H1 (cell line): Measurements from ENCODE around the gene RFX2. TPM values are rescaled to one million over a fixed set of nuclear protein-coding genes. Genes with fewer than 3 reads are reported as not detected.

Experiments
- BACH1 ChIP-seq: IDR thresholded peaks from 2 replicates; pipeline ENCODE4 v1.6.1; 2012; ENCODE audit warnings: low read length, improper control_type of control experiment
- CHD7 ChIP-seq: fragments of 300-600 bp; sonication (generic); IDR thresholded peaks from 2 replicates; pipeline ENCODE4 v1.7.1; 2012; ENCODE audit warnings: low read length, moderate library complexity, mild to moderate bottlenecking, inconsistent platforms; ENCODE audit not compliant: insufficient replicate concordance
- EGR1 ChIP-seq: IDR thresholded peaks from 2 replicates; pipeline ENCODE4 v1.6.1; 2011; ENCODE audit warnings: low read depth, low read length, borderline replicate concordance
- GABPA ChIP-seq: IDR thresholded peaks from 2 replicates; pipeline ENCODE4 v1.6.1; 2011; ENCODE audit warnings: mild to moderate bottlenecking, low read length, moderate library complexity, borderline replicate concordance; ENCODE audit not compliant: insufficient read depth
- NANOG ChIP-seq: IDR thresholded peaks from 2 replicates; pipeline ENCODE4 v1.6.1; 2011; ENCODE audit warnings: low read length, low read depth, mild to moderate bottlenecking, inconsistent platforms; ENCODE audit not compliant: insufficient read depth, poor library complexity, severe bottlenecking
- POLR2AphosphoS5 ChIP-seq: IDR thresholded peaks from 2 replicates; pipeline ENCODE4 v1.6.1; 2011; ENCODE audit warnings: low read depth, low read length
- RAD21 ChIP-seq, 2 experiments: IDR thresholded peaks in 1 of 2; conservative IDR thresholded peaks in 1 of 2; 2 replicates each; pipeline ENCODE4 v1.6.1; 2011; ENCODE audit warnings: low read depth in 2 of 2, low read length in 2 of 2, improper control_type of control experiment in 1 of 2, inconsistent platforms in 1 of 2, mild to moderate bottlenecking in 1 of 2, moderate library complexity in 1 of 2
- RNF2 ChIP-seq: fragments of 200-900, 300-1000 bp; sonication (generic); IDR thresholded peaks from 2 replicates; pipeline ENCODE4 v1.7.1; 2016; ENCODE audit warnings: borderline replicate concordance, low read depth, mild to moderate bottlenecking, antibody characterized with exemption, low read length; ENCODE audit not compliant: poor library complexity, severe bottlenecking; ENCODE audit errors: missing control alignments
- SIN3A ChIP-seq, 2 experiments: IDR thresholded peaks in 1 of 2; conservative IDR thresholded peaks in 1 of 2; 2 replicates each; pipeline ENCODE4 v1.6.1; 2011 to 2012; ENCODE audit warnings: low read length in 2 of 2, improper control_type of control experiment in 1 of 2, low read depth in 1 of 2, mild to moderate bottlenecking in 1 of 2
- SIRT6 ChIP-seq: IDR thresholded peaks from one replicate; pipeline ENCODE4 v1.7.1; 2012; ENCODE audit warnings: low read length, inconsistent platforms
- SUZ12 ChIP-seq: fragments of 200-600 bp; sonication (generic); IDR thresholded peaks from 2 replicates; pipeline ENCODE4 v1.6.1; 2012; ENCODE audit warnings: mild to moderate bottlenecking, inconsistent platforms, low read length, moderate library complexity, mixed read lengths
- polyA plus RNA-seq, 7 experiments: library from polyadenylated mRNA; depleted of rRNA in 3 of 7; stranded (reverse) in 5 of 7; unstranded in 2 of 7; fragments of >200 nt in 5 of 7; fragments of 200-250 nt in 2 of 7; gene quantifications; 1 replicate in 5 of 7; 2 replicates in 1 of 7; 4 replicates in 1 of 7; pipeline versions ENCODE4 v1.2.1 to v1.2.3, GENCODE V29; 2011 to 2013; ENCODE audit warnings: missing spikeins in 2 of 7, mixed read lengths in 2 of 7
- total RNA-seq: library from RNA; stranded (reverse); fragmentation: NEBNext Ultra II Directional; extraction: Animal tissue kit (Norgen Biotek cat#: 25700); gene quantifications from 2 replicates; pipeline ENCODE4 v1.2.1, GENCODE V29; 2021

RFX2 gene
- total and polyA plus RNA-seq, 2 of the 8 experiments (the other 6 are each of a cell fraction or from before 2014, with no cell fraction given), result 4.8 to 5.3 TPM

- no peak for TF ChIP-seq CHD7
- no peak for TF ChIP-seq EGR1
- TF ChIP-seq SUZ12, result no peak
- TF ChIP-seq SIRT6, result no peak
- TF ChIP-seq RAD21 (IDR thresholded peaks at IDR 0.05 in 1 of 2, conservative IDR thresholded peaks at IDR 0.05 in 1 of 2; ENCODE audit: low read depth in 2 of 2, low read length in 2 of 2), result no peak
- no peak for TF ChIP-seq NANOG
- TF ChIP-seq GABPA, result no peak
- no peak for TF ChIP-seq POLR2AphosphoS5
- no peak for TF ChIP-seq RNF2
- no peak for TF ChIP-seq SIN3A (conservative IDR thresholded peaks at IDR 0.05 in 1 of 2, IDR thresholded peaks at IDR 0.05 in 1 of 2; ENCODE audit: low read depth in 1 of 2, low read length in 2 of 2)
- no peak for TF ChIP-seq BACH1
Observed at GRCh38 chr19:5992756-5993155, 117.5 kb downstream of the RFX2 start (continued).
